Endothelial cell (in vitro differentiated cells): ENCODE measurements around the gene POLR3A. TPM values are rescaled to one million over a fixed set of nuclear protein-coding genes. Genes with fewer than 3 reads are reported as not detected.

Source experiments
- DNase-seq: peaks from one replicate; pipeline ENCODE4 v3.0.0; 2021; ENCODE audit warnings: low spot score
- H3K27ac Mint-ChIP-seq: one replicate; pipeline ENCODE4 v1.8.0; 2021; ENCODE audit warnings: mixed read lengths, inconsistent platforms; ENCODE audit not compliant: unreplicated experiment
- H3K27me3 Mint-ChIP-seq: one replicate; pipeline ENCODE4 v1.8.0; 2021; ENCODE audit warnings: mild to moderate bottlenecking, moderate library complexity, mixed read lengths, inconsistent platforms; ENCODE audit not compliant: unreplicated experiment
- H3K36me3 Mint-ChIP-seq: one replicate; pipeline ENCODE4 v1.8.0; 2021; ENCODE audit warnings: mild to moderate bottlenecking, low read depth, mixed read lengths, inconsistent platforms; ENCODE audit not compliant: unreplicated experiment
- H3K4me1 Mint-ChIP-seq: one replicate; pipeline ENCODE4 v1.8.0; 2021; ENCODE audit warnings: mild to moderate bottlenecking, mixed read lengths, inconsistent platforms; ENCODE audit not compliant: unreplicated experiment
- H3K4me3 Mint-ChIP-seq: one replicate; pipeline ENCODE4 v1.8.0; 2021; ENCODE audit warnings: mild to moderate bottlenecking, mixed read lengths, inconsistent platforms; ENCODE audit not compliant: unreplicated experiment
- H3K9me3 Mint-ChIP-seq: one replicate; pipeline ENCODE4 v1.8.0; 2021; ENCODE audit warnings: mixed read lengths, inconsistent platforms; ENCODE audit not compliant: unreplicated experiment
- CTCF ChIP-seq: fragments of 200-600 bp; sonication (generic); IDR thresholded peaks from one replicate; pipeline ENCODE4 v1.5.0; 2021; ENCODE audit warnings: antibody characterized with exemption; ENCODE audit not compliant: unreplicated experiment
- total RNA-seq: library from RNA; stranded (reverse); fragmentation: NEBNext Ultra II Directional; extraction: Animal tissue kit (Norgen Biotek cat#: 25700); gene quantifications from one replicate; pipeline ENCODE4 v1.2.1, GENCODE V29; 2021; ENCODE audit not compliant: unreplicated experiment

Gene POLR3A
- total RNA-seq, 1 donor from 2014 or later, result 18.4 TPM

GRCh38 chr10:77964811-77965210 lies 64.5 kb downstream of the POLR3A start:
- Mint-ChIP-seq H3K4me1 (peaks cover 3% of the 10 kb centered on the region), H3K27ac (no peak overlapping the region), H3K36me3 (peaks cover 9% of the 10 kb centered on the region), H3K4me3 (no peak overlapping the region), H3K27me3 (peaks cover 4% of the 10 kb centered on the region), H3K9me3 (peaks cover 6% of the 10 kb centered on the region)
- DNase-seq, result no peak
- no peak for TF ChIP-seq CTCF

GRCh38 chr10:77963901-77964300 lies 65.4 kb downstream of the POLR3A start:
- Mint-ChIP-seq H3K9me3 (peaks cover 6% of the 10 kb centered on the region), H3K4me3 (no peak overlapping the region), H3K27ac (no peak overlapping the region), H3K27me3 (peaks cover 4% of the 10 kb centered on the region), H3K36me3 (peaks cover 9% of the 10 kb centered on the region), H3K4me1 (peaks cover 3% of the 10 kb centered on the region)
- DNase-seq, result no peak
- TF ChIP-seq CTCF, result no peak

- no peak for DNase-seq
- Mint-ChIP-seq H3K4me3 (no peak overlapping the region), H3K27ac (no peak overlapping the region), H3K27me3 (peaks cover 4% of the 10 kb centered on the region), H3K36me3 (peaks cover 9% of the 10 kb centered on the region), H3K4me1 (peaks cover 1% of the 10 kb centered on the region), H3K9me3 (peaks cover 6% of the 10 kb centered on the region)
- no peak for TF ChIP-seq CTCF
Observed at GRCh38 chr10:77962350-77963146, 66.8 kb downstream of the POLR3A start.

- Mint-ChIP-seq H3K27ac (no peak overlapping the region), H3K27me3 (peaks cover 4% of the 10 kb centered on the region), H3K36me3 (peaks cover 9% of the 10 kb centered on the region), H3K9me3 (peaks cover 6% of the 10 kb centered on the region), H3K4me1 (no peaks in the 10 kb centered on the region), H3K4me3 (no peak overlapping the region)
- DNase-seq, result no peak
- TF ChIP-seq CTCF, result no peak
Observed at GRCh38 chr10:77961668-77962067, 67.6 kb downstream of the POLR3A start.

- TF ChIP-seq CTCF, result no peak
- DNase-seq, result no peak
- H3K4me3 Mint-ChIP-seq, result no peak overlapping the region
- H3K4me1 Mint-ChIP-seq, result no peaks in the 10 kb centered on the region
- peaks cover 4% of the 10 kb centered on the region for H3K27me3 Mint-ChIP-seq
- H3K36me3 Mint-ChIP-seq, result peaks cover 9% of the 10 kb centered on the region
- no peak overlapping the region for H3K27ac Mint-ChIP-seq
- peaks cover 6% of the 10 kb centered on the region for H3K9me3 Mint-ChIP-seq
Observed at GRCh38 chr10:77960829-77961329, 68.4 kb downstream of the POLR3A start.
